Breast epithelium (tissue), 3 donors: ENCODE data around the gene TOR3A.

Experiments
- POLR2A ChIP-seq: fragments of 450-650 bp; IDR thresholded peaks from one replicate; pipeline ENCODE4 v1.6.1; 2016; ENCODE audit warnings: antibody characterized with exemption, mild to moderate bottlenecking, moderate library complexity
- POLR2AphosphoS5 ChIP-seq, 3 donors: sonication (generic); formaldehyde crosslinking; IDR thresholded peaks; one replicate each; pipeline ENCODE4 v1.6.1; 2017; ENCODE audit warnings: antibody characterized with exemption in 3 of 3
- TF ChIP-seq, protein P1 (sequence below), 3 donors: fragments of 450-650 bp; IDR thresholded peaks; one replicate each; pipeline ENCODE4 v1.5.1; 2016 to 2017; ENCODE audit warnings: antibody characterized with exemption in 3 of 3, mild to moderate bottlenecking in 3 of 3, moderate library complexity in 3 of 3

DNA sequence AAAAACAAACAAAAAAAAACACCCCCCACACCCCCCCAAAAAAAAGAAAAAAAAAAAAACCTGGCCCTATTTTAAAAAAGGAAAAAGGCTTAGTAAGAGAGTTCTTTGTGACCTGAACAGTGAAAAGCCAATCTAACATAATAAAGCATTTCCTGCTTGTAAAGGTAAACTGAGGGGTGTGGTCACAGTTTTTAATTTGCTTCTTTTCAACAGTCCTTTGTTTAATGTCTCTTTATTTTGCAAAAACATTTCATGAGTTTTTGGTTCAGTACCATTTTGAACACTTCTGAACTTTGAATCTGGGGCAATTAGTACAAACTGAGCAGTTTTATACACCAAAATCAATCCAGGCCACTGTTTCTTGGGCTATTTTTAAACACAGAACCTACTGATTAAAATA is 37.6 kb downstream of the TOR3A start:
- TF ChIP-seq, protein P1, sequence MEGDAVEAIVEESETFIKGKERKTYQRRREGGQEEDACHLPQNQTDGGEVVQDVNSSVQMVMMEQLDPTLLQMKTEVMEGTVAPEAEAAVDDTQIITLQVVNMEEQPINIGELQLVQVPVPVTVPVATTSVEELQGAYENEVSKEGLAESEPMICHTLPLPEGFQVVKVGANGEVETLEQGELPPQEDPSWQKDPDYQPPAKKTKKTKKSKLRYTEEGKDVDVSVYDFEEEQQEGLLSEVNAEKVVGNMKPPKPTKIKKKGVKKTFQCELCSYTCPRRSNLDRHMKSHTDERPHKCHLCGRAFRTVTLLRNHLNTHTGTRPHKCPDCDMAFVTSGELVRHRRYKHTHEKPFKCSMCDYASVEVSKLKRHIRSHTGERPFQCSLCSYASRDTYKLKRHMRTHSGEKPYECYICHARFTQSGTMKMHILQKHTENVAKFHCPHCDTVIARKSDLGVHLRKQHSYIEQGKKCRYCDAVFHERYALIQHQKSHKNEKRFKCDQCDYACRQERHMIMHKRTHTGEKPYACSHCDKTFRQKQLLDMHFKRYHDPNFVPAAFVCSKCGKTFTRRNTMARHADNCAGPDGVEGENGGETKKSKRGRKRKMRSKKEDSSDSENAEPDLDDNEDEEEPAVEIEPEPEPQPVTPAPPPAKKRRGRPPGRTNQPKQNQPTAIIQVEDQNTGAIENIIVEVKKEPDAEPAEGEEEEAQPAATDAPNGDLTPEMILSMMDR (IDR thresholded peaks at IDR 0.05): no peak
- TF ChIP-seq POLR2A: no peak
- TF ChIP-seq POLR2AphosphoS5 (IDR thresholded peaks at IDR 0.05): no peak
